Esophagus squamous epithelium (tissue), 4 donors: ENCODE results near the gene SYDE1.

Experiments
- POLR2A ChIP-seq, 4 donors: fragments of 450-650 bp; IDR thresholded peaks; one replicate each; pipeline ENCODE4 v1.6.1; 2017; ENCODE audit warnings: antibody characterized with exemption in 4 of 4, mild to moderate bottlenecking in 4 of 4, moderate library complexity in 3 of 4
- TF ChIP-seq, protein P1 (sequence below), 6 experiments: fragments of 450-650 bp in 4 of 6; fragments of 200-600 bp in 2 of 6; sonication (generic) in 2 of 6; IDR thresholded peaks; one replicate each; pipeline ENCODE4 v1.5.1; 2016 to 2019; ENCODE audit warnings: antibody characterized with exemption in 6 of 6, mild to moderate bottlenecking in 4 of 6, moderate library complexity in 4 of 6

DNA sequence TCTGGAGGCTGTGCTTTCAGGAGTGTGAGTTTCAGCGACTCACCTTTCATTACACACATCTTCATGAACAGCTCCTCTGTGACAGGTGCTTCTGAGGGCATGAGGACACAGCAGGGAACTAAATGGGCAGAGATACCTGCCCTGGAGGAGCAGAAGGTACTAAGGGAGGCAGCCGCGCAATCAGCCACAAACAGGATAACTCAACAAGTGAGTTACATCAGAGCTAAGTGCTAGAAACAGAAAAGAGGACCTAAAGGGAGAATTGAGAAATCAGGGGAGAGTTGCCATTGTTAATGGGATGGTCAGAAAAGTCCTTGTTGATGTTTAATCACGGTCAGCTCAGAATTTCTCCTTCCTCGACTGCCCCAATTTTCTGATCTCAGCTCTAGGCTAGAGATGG, 42.5 kb downstream of the SYDE1 start:
- TF ChIP-seq, protein P1, sequence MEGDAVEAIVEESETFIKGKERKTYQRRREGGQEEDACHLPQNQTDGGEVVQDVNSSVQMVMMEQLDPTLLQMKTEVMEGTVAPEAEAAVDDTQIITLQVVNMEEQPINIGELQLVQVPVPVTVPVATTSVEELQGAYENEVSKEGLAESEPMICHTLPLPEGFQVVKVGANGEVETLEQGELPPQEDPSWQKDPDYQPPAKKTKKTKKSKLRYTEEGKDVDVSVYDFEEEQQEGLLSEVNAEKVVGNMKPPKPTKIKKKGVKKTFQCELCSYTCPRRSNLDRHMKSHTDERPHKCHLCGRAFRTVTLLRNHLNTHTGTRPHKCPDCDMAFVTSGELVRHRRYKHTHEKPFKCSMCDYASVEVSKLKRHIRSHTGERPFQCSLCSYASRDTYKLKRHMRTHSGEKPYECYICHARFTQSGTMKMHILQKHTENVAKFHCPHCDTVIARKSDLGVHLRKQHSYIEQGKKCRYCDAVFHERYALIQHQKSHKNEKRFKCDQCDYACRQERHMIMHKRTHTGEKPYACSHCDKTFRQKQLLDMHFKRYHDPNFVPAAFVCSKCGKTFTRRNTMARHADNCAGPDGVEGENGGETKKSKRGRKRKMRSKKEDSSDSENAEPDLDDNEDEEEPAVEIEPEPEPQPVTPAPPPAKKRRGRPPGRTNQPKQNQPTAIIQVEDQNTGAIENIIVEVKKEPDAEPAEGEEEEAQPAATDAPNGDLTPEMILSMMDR (IDR thresholded peaks at IDR 0.05), result no peak
- no peak for TF ChIP-seq POLR2A (IDR thresholded peaks at IDR 0.05)
